ENCODE measurements around the gene PSMC1.

PSMC1 gene

GRCh38 chr14:90299408-90299807 lies 43.1 kb downstream of the PSMC1 start:
- no peaks in the 10 kb centered on the region for H3K4me1 ChIP-seq (ENCODE audit: control insufficient read depth, insufficient read depth, low read depth, low read length)
- no peak overlapping the region for H3K14ac ChIP-seq (ENCODE audit: low read length in 2 of 2)
- H3K23ac ChIP-seq (ENCODE audit: low read length in 2 of 2): no peak overlapping the region
- 77% methylated on average over 5 of the region's 7 CpGs for WGBS
- H4K91ac ChIP-seq (ENCODE audit: low read length): no peak overlapping the region
- DNase-seq: no peak
- peaks cover 19% of the 10 kb centered on the region for H3K79me1 ChIP-seq (replicated peaks; ENCODE audit: low read length, poor library complexity, severe bottlenecking)
- H2BK15ac ChIP-seq (ENCODE audit: low read depth, poor library complexity, severe bottlenecking): no peak overlapping the region
- H3K4me2 ChIP-seq (ENCODE audit: low read length, poor library complexity, severe bottlenecking): no peak overlapping the region
- no peaks in the 10 kb centered on the region for H3K9me3 ChIP-seq (ENCODE audit: control insufficient read depth, low read length)
- H2BK5ac ChIP-seq (ENCODE audit: low read depth, low read length, poor library complexity, severe bottlenecking): no peak overlapping the region
- H4K8ac ChIP-seq (ENCODE audit: low read length): no peak overlapping the region
- H3K27ac ChIP-seq (ENCODE audit: low read length, poor library complexity, severe bottlenecking): no peak overlapping the region
- peaks cover 24 to 80% of the 10 kb centered on the region in 2 experiments for H3K36me3 ChIP-seq (ENCODE audit: control insufficient read depth in 1 of 2, insufficient read depth in 2 of 2, low read depth in 1 of 2, low read length in 2 of 2)
- H3K4me3 ChIP-seq (ENCODE audit: insufficient read depth in 1 of 2, low read depth in 1 of 2, low read length in 2 of 2): no peak overlapping the region
- H2BK120ac ChIP-seq (ENCODE audit: low read depth, low read length): no peak overlapping the region
- H3K9ac ChIP-seq (ENCODE audit: low read length): no peak overlapping the region
- H3K4ac ChIP-seq (ENCODE audit: low read depth in 1 of 2, low read length in 2 of 2): no peak overlapping the region
- H3K18ac ChIP-seq (ENCODE audit: low read depth in 1 of 2, low read length in 2 of 2): no peak overlapping the region
- H2BK12ac ChIP-seq (ENCODE audit: low read length in 2 of 2): no peak overlapping the region
- no peaks in the 10 kb centered on the region for H3K27me3 ChIP-seq (ENCODE audit: control insufficient read depth in 1 of 2, insufficient read depth in 1 of 2, low read length in 2 of 2)
- no peak overlapping the region for H2AFZ ChIP-seq (ENCODE audit: low read depth, low read length)
- no peak overlapping the region for H2AK5ac ChIP-seq (ENCODE audit: low read length, severe bottlenecking)

GRCh38 chr14:90300611-90301047 lies 44.3 kb downstream of the PSMC1 start:
- H3K27ac ChIP-seq (ENCODE audit: low read length, poor library complexity, severe bottlenecking): no peak overlapping the region
- whole genome bisulfite sequencing: 88% methylated on average over 1 of the region's 2 CpGs
- H4K8ac ChIP-seq (ENCODE audit: low read length): no peak overlapping the region
- H3K9ac ChIP-seq (ENCODE audit: low read length): no peak overlapping the region
- no peak overlapping the region for H2BK120ac ChIP-seq (ENCODE audit: low read depth, low read length)
- H3K36me3 ChIP-seq (ENCODE audit: control insufficient read depth in 1 of 2, insufficient read depth in 2 of 2, low read depth in 1 of 2, low read length in 2 of 2): peaks cover 24 to 82% of the 10 kb centered on the region in 2 experiments
- no peak overlapping the region for H3K23ac ChIP-seq (ENCODE audit: low read length in 2 of 2)
- H2BK15ac ChIP-seq (ENCODE audit: low read depth, poor library complexity, severe bottlenecking): no peak overlapping the region
- no peaks in the 10 kb centered on the region for H3K9me3 ChIP-seq (ENCODE audit: control insufficient read depth, low read length)
- H3K79me1 ChIP-seq (replicated peaks; ENCODE audit: low read length, poor library complexity, severe bottlenecking): peaks cover 18% of the 10 kb centered on the region
- no peak overlapping the region for H3K18ac ChIP-seq (ENCODE audit: low read depth in 1 of 2, low read length in 2 of 2)
- no peak overlapping the region for H3K4ac ChIP-seq (ENCODE audit: low read depth in 1 of 2, low read length in 2 of 2)
- no peak overlapping the region for H2AFZ ChIP-seq (ENCODE audit: low read depth, low read length)
- H3K14ac ChIP-seq (ENCODE audit: low read length in 2 of 2): no peak overlapping the region
- no peak overlapping the region for H4K91ac ChIP-seq (ENCODE audit: low read length)
- no peak overlapping the region for H2AK5ac ChIP-seq (ENCODE audit: low read length, severe bottlenecking)
- H2BK12ac ChIP-seq (ENCODE audit: low read length in 2 of 2): no peak overlapping the region
- H3K4me1 ChIP-seq (ENCODE audit: control insufficient read depth, insufficient read depth, low read depth, low read length): no peaks in the 10 kb centered on the region
- no peak overlapping the region for H3K4me3 ChIP-seq (ENCODE audit: insufficient read depth in 1 of 2, low read depth in 1 of 2, low read length in 2 of 2)
- no peak overlapping the region for H3K4me2 ChIP-seq (ENCODE audit: low read length, poor library complexity, severe bottlenecking)
- H3K27me3 ChIP-seq (ENCODE audit: control insufficient read depth in 1 of 2, insufficient read depth in 1 of 2, low read length in 2 of 2): no peaks in the 10 kb centered on the region
- DNase-seq: peak; percentile 47
- no peak overlapping the region for H2BK5ac ChIP-seq (ENCODE audit: low read depth, low read length, poor library complexity, severe bottlenecking)

GRCh38 chr14:90301122-90301521 lies 44.8 kb downstream of the PSMC1 start:
- no peak overlapping the region for H2BK12ac ChIP-seq (ENCODE audit: low read length in 2 of 2)
- peaks cover 24 to 78% of the 10 kb centered on the region in 2 experiments for H3K36me3 ChIP-seq (ENCODE audit: control insufficient read depth in 1 of 2, insufficient read depth in 2 of 2, low read depth in 1 of 2, low read length in 2 of 2)
- H3K18ac ChIP-seq (ENCODE audit: low read depth in 1 of 2, low read length in 2 of 2): no peak overlapping the region
- no peak overlapping the region for H3K27ac ChIP-seq (ENCODE audit: low read length, poor library complexity, severe bottlenecking)
- H2BK120ac ChIP-seq (ENCODE audit: low read depth, low read length): no peak overlapping the region
- H3K4me1 ChIP-seq (ENCODE audit: control insufficient read depth, insufficient read depth, low read depth, low read length): no peaks in the 10 kb centered on the region
- H3K4me2 ChIP-seq (ENCODE audit: low read length, poor library complexity, severe bottlenecking): no peak overlapping the region
- peaks cover 18% of the 10 kb centered on the region for H3K79me1 ChIP-seq (replicated peaks; ENCODE audit: low read length, poor library complexity, severe bottlenecking)
- no peaks in the 10 kb centered on the region for H3K27me3 ChIP-seq (ENCODE audit: control insufficient read depth in 1 of 2, insufficient read depth in 1 of 2, low read length in 2 of 2)
- H3K4me3 ChIP-seq (ENCODE audit: insufficient read depth in 1 of 2, low read depth in 1 of 2, low read length in 2 of 2): no peak overlapping the region
- H3K9ac ChIP-seq (ENCODE audit: low read length): no peak overlapping the region
- H2BK15ac ChIP-seq (ENCODE audit: low read depth, poor library complexity, severe bottlenecking): no peak overlapping the region
- no peak overlapping the region for H3K14ac ChIP-seq (ENCODE audit: low read length in 2 of 2)
- H4K8ac ChIP-seq (ENCODE audit: low read length): no peak overlapping the region
- H2AFZ ChIP-seq (ENCODE audit: low read depth, low read length): no peak overlapping the region
- WGBS: 93% methylated on average over 5 of the region's 6 CpGs
- DNase-seq: no peak
- no peaks in the 10 kb centered on the region for H3K9me3 ChIP-seq (ENCODE audit: control insufficient read depth, low read length)
- H2AK5ac ChIP-seq (ENCODE audit: low read length, severe bottlenecking): no peak overlapping the region
- no peak overlapping the region for H4K91ac ChIP-seq (ENCODE audit: low read length)
- H2BK5ac ChIP-seq (ENCODE audit: low read depth, low read length, poor library complexity, severe bottlenecking): no peak overlapping the region
- H3K23ac ChIP-seq (ENCODE audit: low read length in 2 of 2): no peak overlapping the region
- H3K4ac ChIP-seq (ENCODE audit: low read depth in 1 of 2, low read length in 2 of 2): no peak overlapping the region

- Histone ChIP-seq H4K91ac (ENCODE audit: low read length) (no peak overlapping the region), H3K4me1 (ENCODE audit: control insufficient read depth, insufficient read depth, low read depth, low read length) (no peaks in the 10 kb centered on the region), H3K36me3 (ENCODE audit: control insufficient read depth in 1 of 2, insufficient read depth in 2 of 2, low read depth in 1 of 2, low read length in 2 of 2) (peaks cover 24 to 72% of the 10 kb centered on the region in 2 experiments), H3K23ac (ENCODE audit: low read length in 2 of 2) (no peak overlapping the region), H3K18ac (ENCODE audit: low read depth in 1 of 2, low read length in 2 of 2) (no peak overlapping the region), H2AFZ (ENCODE audit: low read depth, low read length) (no peak overlapping the region), H3K9ac (ENCODE audit: low read length) (peak overlapping the region; percentile 26), H2BK15ac (ENCODE audit: low read depth, poor library complexity, severe bottlenecking) (no peak overlapping the region), H3K14ac (ENCODE audit: low read length in 2 of 2) (no peak overlapping the region), H3K4ac (ENCODE audit: low read depth in 1 of 2, low read length in 2 of 2) (no peak overlapping the region), H3K79me1 (replicated peaks; ENCODE audit: low read length, poor library complexity, severe bottlenecking) (peaks cover 18% of the 10 kb centered on the region), H2AK5ac (ENCODE audit: low read length, severe bottlenecking) (no peak overlapping the region), H3K9me3 (ENCODE audit: control insufficient read depth, low read length) (no peaks in the 10 kb centered on the region), H3K27me3 (ENCODE audit: control insufficient read depth in 1 of 2, insufficient read depth in 1 of 2, low read length in 2 of 2) (no peaks in the 10 kb centered on the region), H2BK12ac (ENCODE audit: low read length in 2 of 2) (no peak overlapping the region), H3K4me3 (ENCODE audit: insufficient read depth in 1 of 2, low read depth in 1 of 2, low read length in 2 of 2) (no peak overlapping the region), H4K8ac (ENCODE audit: low read length) (no peak overlapping the region), H3K4me2 (ENCODE audit: low read length, poor library complexity, severe bottlenecking) (no peak overlapping the region), H2BK120ac (ENCODE audit: low read depth, low read length) (no peak overlapping the region), H3K27ac (ENCODE audit: low read length, poor library complexity, severe bottlenecking) (no peak overlapping the region), H2BK5ac (ENCODE audit: low read depth, low read length, poor library complexity, severe bottlenecking) (no peak overlapping the region)
- WGBS: 83% methylated on average over 5 of the region's 5 CpGs
- peak; percentile 70 for DNase-seq
Observed at GRCh38 chr14:90301668-90302090, 45.3 kb downstream of the PSMC1 start.

Data from mesenchymal stem cell (in vitro differentiated cells and primary cell).